ENCODE data around the gene C22orf42. TPM values are rescaled to one million over a fixed set of nuclear protein-coding genes. Genes with fewer than 3 reads are reported as not detected.
A peak's percentile ranks its signal among the peaks of the same experiment; 100 is the strongest.
"Not testable (repeated sequence)": the region's sequence is repeated elsewhere in the genome, so short reads cannot be mapped to it uniquely, and the experiment has no call there.

Gene C22orf42
- total and polyA plus RNA-seq, 5 experiments from 2014 or later = not detected

DNA sequence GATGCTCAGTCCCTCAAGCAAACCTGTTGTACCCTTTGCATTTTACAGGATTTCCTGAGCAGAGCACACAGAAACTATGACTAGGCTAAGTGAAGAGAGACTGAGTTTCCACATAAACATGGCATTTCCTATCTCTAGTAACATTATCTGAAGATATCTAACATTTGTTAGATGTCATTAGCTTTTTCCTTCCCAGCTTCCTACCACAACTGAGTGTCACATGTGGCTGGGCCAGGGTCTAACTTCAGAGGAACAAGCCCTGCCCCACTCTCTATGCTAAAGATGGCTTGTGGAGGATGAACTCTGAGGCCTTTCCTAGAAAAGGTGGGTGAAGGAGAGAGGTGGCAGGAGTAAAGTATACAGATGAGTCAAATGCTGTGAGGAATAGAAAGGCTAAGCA, 16.5 kb downstream of the C22orf42 start:
- peaks cover 0 to 6% (median 3%) of the 10 kb centered on the region in 3 donors for H3K36me3 Mint-ChIP-seq
- peaks cover 18 to 42% (median 27%) of the 10 kb centered on the region in 4 donors for H3K4me1 Mint-ChIP-seq
- peak overlapping the region in 6 of 10 donors; percentile 4 to 80 (median 50) for H3K27ac Mint-ChIP-seq
- peaks cover 0 to 12% (median 7%) of the 10 kb centered on the region in 9 donors for H3K9me3 Mint-ChIP-seq
- DNase-seq = no peak
- no peak for ATAC-seq
- H3K27me3 Mint-ChIP-seq = no peaks in the 10 kb centered on the region
- H3K4me3 Mint-ChIP-seq = no peak overlapping the region
- POLR2A ChIA-PET = no interaction called here

DNA sequence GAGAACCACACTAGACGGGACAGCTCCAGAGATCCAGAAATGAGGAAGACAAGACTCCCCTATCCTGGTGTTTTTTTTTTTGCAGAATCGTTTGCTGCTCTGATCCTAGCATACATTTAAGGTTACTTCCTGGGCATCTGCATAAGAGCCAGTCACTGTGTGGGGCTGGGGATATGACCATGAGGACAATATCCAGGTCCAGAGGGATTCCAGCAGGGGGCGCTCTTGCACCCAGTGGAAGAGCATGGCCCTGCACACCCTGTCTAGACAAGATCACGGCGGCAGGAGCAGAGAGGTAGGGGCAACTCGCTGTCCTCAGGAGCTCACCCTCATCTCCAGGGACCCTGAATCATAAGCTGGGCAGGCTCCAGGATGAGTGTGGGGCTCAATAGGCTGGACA, 18.4 kb downstream of the C22orf42 start:
- ATAC-seq = peak in 1 of 2 donors; percentile 62
- H3K9me3 Mint-ChIP-seq, H3K36me3 Mint-ChIP-seq, H3K27me3 Mint-ChIP-seq, POLR2A ChIA-PET, DNase-seq, H3K4me3 Mint-ChIP-seq: not testable (repeated sequence)
- Mint-ChIP-seq H3K27ac (peak overlapping the region in 1 of 10 donors; percentile 60), H3K4me1 (peaks cover 21 to 45% (median 32%) of the 10 kb centered on the region in 4 donors)

DNA sequence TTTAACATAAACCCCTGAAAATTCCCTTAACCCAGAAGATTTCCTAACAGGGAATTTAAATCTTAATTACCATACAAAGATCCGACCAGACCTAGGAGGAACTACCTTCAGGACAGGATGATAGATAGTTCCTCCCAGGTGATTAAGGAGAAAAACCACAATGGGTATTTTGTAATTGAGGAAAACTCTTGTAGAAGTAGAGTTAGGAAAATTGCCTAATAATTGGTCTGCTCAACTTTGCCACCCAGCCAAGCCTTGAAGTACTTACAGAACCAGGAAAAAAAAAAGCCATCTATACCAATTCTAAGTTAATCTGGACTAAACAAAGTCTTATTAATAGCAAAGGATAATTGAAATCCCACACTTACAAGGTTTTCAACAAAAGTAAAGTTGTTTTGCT, 20.5 kb downstream of the C22orf42 start:
- Mint-ChIP-seq H3K4me1 (peaks cover 12 to 32% (median 20%) of the 10 kb centered on the region in 4 donors), H3K4me3 (peak overlapping the region; percentile 79 to 97 (median 90)), H3K27ac (peak overlapping the region; percentile 55 to 95 (median 89))
- H3K27me3 Mint-ChIP-seq, H3K9me3 Mint-ChIP-seq, ATAC-seq, H3K36me3 Mint-ChIP-seq, POLR2A ChIA-PET, DNase-seq: not testable (repeated sequence)

DNA sequence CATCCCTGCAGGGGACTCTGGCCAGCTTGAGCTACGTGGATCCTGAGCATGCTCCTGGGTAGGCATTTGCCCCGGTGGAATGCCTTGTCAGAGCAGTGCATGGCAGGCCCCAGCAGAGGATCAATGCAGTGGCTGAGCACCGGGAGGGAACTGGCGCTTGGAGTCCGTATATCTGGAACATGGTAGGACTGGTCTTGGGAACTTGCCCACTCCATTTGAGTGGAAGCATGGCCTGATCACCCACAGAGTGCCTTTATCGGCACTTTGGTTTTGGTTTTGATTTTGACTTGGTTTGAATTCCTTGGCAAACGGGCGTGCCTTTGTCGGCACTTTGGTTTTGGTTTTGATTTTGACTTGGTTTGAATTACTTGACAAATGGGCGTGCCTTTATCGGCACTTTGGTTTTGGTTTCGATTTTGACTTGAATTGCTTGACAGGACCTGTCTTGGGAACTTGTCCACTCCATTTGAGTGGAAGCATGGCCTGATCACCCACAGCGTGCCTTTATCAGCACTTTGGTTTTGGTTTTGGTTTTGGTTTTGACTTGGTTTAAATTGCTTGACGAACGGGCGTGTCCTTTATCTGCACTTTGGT, 21.3 kb downstream of the C22orf42 start:
- H3K9me3 Mint-ChIP-seq, H3K27me3 Mint-ChIP-seq, H3K36me3 Mint-ChIP-seq: not testable (repeated sequence)
- DNase-seq (peak in 8 of 10 donors; percentile 11 to 67 (median 44)), ATAC-seq (peak; percentile 58 to 59)
- Mint-ChIP-seq H3K27ac (peak overlapping the region; percentile 55 to 95 (median 89)), H3K4me3 (peak overlapping the region; percentile 79 to 97 (median 90)), H3K4me1 (peaks cover 10 to 36% (median 19%) of the 10 kb centered on the region in 4 donors)
- POLR2A ChIA-PET = interaction anchor here (0.7 kb wide), 1 partner anchor 33 kb away, joined by 3 read pairs; no protein-coding TSS in a partner anchor

DNA sequence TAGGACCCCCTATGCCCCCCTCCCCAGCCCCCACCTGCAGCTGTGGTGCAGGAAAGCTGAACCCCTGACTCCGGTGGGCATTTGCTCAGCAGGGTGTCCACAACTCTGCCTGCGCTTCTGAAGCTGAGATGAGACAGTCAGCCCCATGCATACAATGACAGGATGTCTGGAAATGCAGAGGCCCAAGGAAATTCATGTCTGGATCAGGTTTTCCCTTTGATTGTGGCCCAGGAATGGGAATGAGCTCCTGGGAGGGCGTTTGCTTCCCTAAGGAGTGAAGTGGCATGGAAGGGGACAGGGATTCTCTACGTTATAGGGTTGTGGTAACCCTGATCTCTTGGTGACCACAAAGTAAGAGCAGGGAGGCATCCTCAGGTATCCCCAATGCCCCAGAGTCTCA, 22.2 kb downstream of the C22orf42 start:
- DNase-seq, H3K9me3 Mint-ChIP-seq, H3K27me3 Mint-ChIP-seq, ATAC-seq, H3K36me3 Mint-ChIP-seq, POLR2A ChIA-PET: not testable (repeated sequence)
- peaks cover 8 to 35% (median 17%) of the 10 kb centered on the region in 4 donors for H3K4me1 Mint-ChIP-seq
- peak overlapping the region in 3 of 10 donors; percentile 13 to 94 (median 53) for H3K27ac Mint-ChIP-seq
- H3K4me3 Mint-ChIP-seq = peak overlapping the region in 2 of 10 donors; percentile 86 to 97

DNA sequence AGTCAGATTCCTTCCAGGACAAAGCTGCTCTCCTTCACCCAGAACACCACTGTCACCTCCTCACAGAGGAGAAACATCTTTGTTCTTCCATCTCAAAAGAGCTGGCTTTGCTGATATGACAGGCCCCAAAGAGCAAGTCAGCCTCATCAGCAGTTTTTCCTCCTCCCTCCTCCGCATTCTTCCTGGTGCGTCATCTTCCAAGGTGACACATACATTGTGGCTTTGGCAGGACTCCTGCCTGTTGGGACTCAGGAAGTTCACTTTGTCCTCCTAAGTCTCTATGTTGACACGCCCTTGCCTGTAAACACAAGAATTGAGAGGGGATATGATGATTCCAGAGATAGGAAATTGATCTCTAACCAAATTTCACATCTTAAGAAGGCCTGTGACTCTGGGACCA, 23.1 kb downstream of the C22orf42 start:
- H3K36me3 Mint-ChIP-seq, H3K4me3 Mint-ChIP-seq, H3K27me3 Mint-ChIP-seq, H3K9me3 Mint-ChIP-seq, DNase-seq, POLR2A ChIA-PET, ATAC-seq: not testable (repeated sequence)
- Mint-ChIP-seq H3K27ac (peak overlapping the region in 1 of 10 donors; percentile 52), H3K4me1 (peaks cover 8 to 33% (median 16%) of the 10 kb centered on the region in 4 donors)

DNA sequence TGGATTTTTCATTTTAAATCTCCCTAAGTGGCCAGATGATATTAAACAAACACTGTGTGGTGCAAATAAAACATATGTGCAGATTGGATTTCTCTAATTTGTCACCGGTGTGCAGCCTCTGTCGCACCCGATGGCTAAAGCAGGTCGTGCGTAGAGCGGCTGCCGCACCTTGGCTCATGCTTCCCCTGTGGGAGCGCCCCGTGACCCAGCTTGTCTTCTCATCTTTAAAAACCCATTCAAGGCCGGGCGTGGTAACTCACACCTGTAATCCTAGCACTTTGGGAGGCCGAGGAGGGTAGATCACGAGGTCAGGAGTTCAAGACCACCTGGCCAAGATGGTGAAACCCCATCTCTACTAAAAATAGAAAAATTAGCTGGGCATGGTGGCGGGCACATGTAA, 24.3 kb downstream of the C22orf42 start:
- Mint-ChIP-seq H3K27ac (peak overlapping the region in 1 of 10 donors; percentile 38), H3K4me1 (peaks cover 8 to 33% (median 16%) of the 10 kb centered on the region in 4 donors)
- ATAC-seq, H3K27me3 Mint-ChIP-seq, H3K36me3 Mint-ChIP-seq, DNase-seq, POLR2A ChIA-PET, H3K9me3 Mint-ChIP-seq, H3K4me3 Mint-ChIP-seq: not testable (repeated sequence)

DNA sequence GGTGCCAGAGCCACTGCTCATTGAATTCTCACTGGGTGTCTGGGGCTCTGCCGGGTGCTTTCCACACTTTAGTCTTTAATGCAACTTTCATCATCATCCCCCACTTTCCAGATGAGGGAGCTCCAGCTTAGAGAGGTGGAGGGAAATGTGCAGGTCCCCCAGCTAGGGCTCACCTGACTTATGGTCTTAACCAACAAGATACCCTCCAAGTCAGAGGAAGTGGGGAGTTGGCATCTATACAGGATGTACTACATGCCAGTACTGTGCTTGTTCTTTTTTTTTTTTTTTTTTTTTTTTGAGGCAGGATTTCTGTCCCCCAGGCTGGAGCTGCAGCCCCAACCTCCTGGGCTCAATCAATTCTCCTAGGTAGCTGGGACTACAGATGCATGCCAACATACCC, 26.3 kb downstream of the C22orf42 start:
- peak in 1 of 2 donors; percentile 57 for ATAC-seq
- peaks cover 5 to 26% (median 10%) of the 10 kb centered on the region in 4 donors for H3K4me1 Mint-ChIP-seq
- H3K4me3 Mint-ChIP-seq = no peak overlapping the region
- peak in 1 of 10 donors; percentile 16 for DNase-seq
- H3K27ac Mint-ChIP-seq = peak overlapping the region in 1 of 10 donors; percentile 18
- no peaks in the 10 kb centered on the region for H3K36me3 Mint-ChIP-seq
- no peaks in the 10 kb centered on the region for H3K9me3 Mint-ChIP-seq
- no peaks in the 10 kb centered on the region for H3K27me3 Mint-ChIP-seq
- POLR2A ChIA-PET = no interaction called here

DNA sequence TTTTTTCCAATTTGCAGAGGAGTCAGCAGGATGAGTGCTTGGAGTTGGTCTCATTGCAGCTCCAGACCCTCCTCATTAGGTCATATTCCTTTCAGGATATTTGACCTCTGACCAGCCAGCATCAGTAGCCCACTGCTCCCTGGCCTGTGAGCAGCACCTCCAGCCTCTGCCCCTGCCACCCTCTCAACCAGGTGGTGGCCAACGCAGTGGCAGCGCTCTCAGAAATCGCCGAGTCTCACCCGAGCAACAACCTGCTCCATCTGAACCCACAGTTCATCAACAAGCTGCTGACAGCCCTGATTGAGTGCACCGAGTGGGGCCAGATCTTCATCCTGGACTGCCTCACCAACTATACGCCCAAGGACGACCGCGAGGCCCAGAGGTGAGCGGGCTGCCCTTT, 27.0 kb downstream of the C22orf42 start:
- Mint-ChIP-seq H3K27ac (no peak overlapping the region), H3K9me3 (no peaks in the 10 kb centered on the region), H3K36me3 (no peaks in the 10 kb centered on the region), H3K4me3 (no peak overlapping the region), H3K27me3 (no peaks in the 10 kb centered on the region), H3K4me1 (peaks cover 3 to 21% (median 5%) of the 10 kb centered on the region in 4 donors)
- DNase-seq (no peak), ATAC-seq (no peak)
- POLR2A ChIA-PET = no interaction called here

DNA sequence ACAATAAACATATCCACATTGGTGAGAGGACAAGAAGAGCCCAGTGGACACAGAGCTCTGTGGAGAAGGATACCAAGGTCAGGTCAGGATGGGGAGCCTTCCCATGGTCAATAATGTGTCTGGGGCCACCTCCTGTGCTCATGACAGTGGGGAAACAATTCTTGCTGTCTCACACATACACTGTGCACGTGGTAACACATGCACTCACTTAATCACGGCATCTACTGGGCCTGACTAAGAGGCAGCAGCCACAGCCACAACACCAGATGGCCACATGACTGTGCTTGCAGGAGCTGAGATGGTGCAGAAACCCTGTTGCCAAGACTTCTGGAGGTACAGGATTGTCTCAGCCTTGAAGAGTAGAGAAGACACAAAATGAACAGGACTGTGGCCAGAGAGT, 28.6 kb downstream of the C22orf42 start:
- POLR2A ChIA-PET = no interaction called here
- H3K36me3 Mint-ChIP-seq = no peaks in the 10 kb centered on the region
- peak overlapping the region in 1 of 10 donors; percentile 21 for H3K27ac Mint-ChIP-seq
- DNase-seq (no peak), ATAC-seq (no peak)
- no peaks in the 10 kb centered on the region for H3K27me3 Mint-ChIP-seq
- peaks cover 2 to 19% (median 6%) of the 10 kb centered on the region in 4 donors for H3K4me1 Mint-ChIP-seq
- no peak overlapping the region for H3K4me3 Mint-ChIP-seq
- no peaks in the 10 kb centered on the region for H3K9me3 Mint-ChIP-seq

DNA sequence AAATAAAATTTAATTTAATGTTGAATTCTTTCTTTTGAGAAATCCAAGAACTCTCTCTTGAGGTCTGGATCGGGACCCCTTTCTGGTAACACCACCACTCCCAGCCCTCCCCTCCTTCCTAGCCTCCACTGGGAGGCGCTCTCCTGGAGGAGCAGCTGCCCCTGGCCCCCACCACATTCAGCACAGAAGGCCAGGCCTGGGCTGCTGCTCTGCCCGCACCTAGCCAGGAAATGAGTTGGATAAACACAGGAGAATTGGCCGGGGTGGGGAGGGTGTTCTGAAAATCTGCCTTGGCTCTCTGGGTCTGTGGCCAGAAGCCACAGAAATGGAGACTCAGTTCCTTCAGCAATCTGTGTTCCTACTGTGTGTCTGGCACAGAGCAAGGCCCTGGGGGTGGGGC, 31.2 kb downstream of the C22orf42 start:
- H3K4me1 Mint-ChIP-seq = peaks cover 6 to 25% (median 18%) of the 10 kb centered on the region in 4 donors
- no peaks in the 10 kb centered on the region for H3K36me3 Mint-ChIP-seq
- H3K4me3 Mint-ChIP-seq = no peak overlapping the region
- ATAC-seq = no peak
- H3K9me3 Mint-ChIP-seq = no peaks in the 10 kb centered on the region
- POLR2A ChIA-PET = no interaction called here
- no peaks in the 10 kb centered on the region for H3K27me3 Mint-ChIP-seq
- H3K27ac Mint-ChIP-seq = no peak overlapping the region
- DNase-seq = no peak

DNA sequence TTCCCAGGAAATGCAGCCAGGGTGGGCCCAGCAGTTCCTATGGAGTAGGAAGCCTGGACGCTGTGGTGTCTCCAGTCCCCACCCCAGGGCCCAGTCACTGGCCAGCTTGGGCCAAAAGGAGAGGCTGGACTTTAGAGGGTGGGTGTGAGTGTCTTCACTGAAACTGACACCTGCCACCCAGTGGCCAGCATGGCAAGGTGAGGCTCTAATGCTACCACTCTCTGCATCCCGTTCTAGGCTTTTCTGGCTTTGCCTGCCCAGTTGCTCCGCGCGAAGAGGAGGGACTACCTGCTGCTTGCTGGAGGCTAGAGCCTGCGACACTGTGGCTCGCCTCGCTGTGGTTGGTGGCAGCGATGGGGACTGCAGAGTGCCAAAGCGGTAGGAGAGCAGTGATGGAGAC, 35.4 kb downstream of the C22orf42 start:
- ATAC-seq (no peak), DNase-seq (no peak)
- Mint-ChIP-seq H3K27ac (peak overlapping the region in 3 of 10 donors; percentile 0 to 32 (median 1)), H3K36me3 (no peaks in the 10 kb centered on the region), H3K9me3 (no peaks in the 10 kb centered on the region), H3K27me3 (peaks cover 0 to 2% (median 0%) of the 10 kb centered on the region in 5 donors), H3K4me1 (peaks cover 5 to 18% (median 13%) of the 10 kb centered on the region in 4 donors), H3K4me3 (no peak overlapping the region)
- POLR2A ChIA-PET = no interaction called here

DNA sequence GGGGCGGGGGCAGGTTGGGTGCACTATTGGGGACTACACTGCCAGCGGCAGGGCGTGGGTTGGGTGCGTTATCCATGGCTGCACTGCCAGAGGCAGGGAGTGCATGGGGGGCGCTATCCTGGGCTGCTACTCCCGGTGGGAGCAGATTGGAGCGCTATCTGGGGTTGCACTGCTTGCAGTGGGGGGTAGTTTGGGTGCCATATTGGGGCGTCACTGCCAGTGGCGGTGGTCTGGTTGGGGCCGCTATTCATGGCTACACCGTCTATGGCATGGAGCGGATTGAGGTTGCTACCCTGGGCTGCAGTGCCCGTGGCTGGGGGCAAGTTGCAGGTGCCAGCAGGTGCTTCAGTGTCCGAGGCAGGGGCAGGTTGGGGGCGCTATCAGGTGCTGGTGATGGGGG, 36.2 kb downstream of the C22orf42 start:
- no peak for ATAC-seq
- POLR2A ChIA-PET = no interaction called here
- H3K36me3 Mint-ChIP-seq = no peaks in the 10 kb centered on the region
- H3K27me3 Mint-ChIP-seq = peaks cover 0 to 2% (median 0%) of the 10 kb centered on the region in 5 donors
- no peak overlapping the region for H3K4me3 Mint-ChIP-seq
- H3K27ac Mint-ChIP-seq = no peak overlapping the region
- no peak for DNase-seq
- peaks cover 5 to 18% (median 13%) of the 10 kb centered on the region in 4 donors for H3K4me1 Mint-ChIP-seq
- H3K9me3 Mint-ChIP-seq = no peaks in the 10 kb centered on the region

DNA sequence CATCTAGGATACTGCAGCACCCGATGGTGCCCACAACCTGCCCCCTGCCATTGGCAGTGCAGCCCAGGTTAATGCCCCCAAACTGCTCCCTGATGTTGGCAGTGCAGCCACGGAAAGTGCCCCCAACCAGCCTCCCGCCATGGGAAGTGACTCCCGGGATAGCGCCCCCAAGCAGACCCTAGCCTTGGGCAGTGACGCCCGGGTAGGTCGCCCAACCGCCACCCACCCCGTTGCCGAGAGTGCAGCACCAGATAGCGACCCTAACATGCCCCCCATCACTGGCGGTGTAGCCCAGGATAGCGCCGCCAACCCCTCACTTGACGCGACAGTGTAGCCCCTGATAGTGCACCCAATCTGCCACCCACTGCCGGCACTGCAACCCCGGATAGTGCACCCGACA, 38.5 kb downstream of the C22orf42 start:
- no peak for DNase-seq
- Mint-ChIP-seq H3K27me3 (peaks cover 0 to 8% (median 1%) of the 10 kb centered on the region in 5 donors), H3K9me3 (no peaks in the 10 kb centered on the region), H3K4me3 (no peak overlapping the region), H3K27ac (no peak overlapping the region), H3K4me1 (peaks cover 5 to 18% (median 12%) of the 10 kb centered on the region in 4 donors), H3K36me3 (no peaks in the 10 kb centered on the region)
- POLR2A ChIA-PET = no interaction called here
- ATAC-seq = no peak
